Peyer's patch (tissue), 4 donors: ENCODE measurements around the gene CCK. TPM values are rescaled to one million over a fixed set of nuclear protein-coding genes. Genes with fewer than 3 reads are reported as not detected.

ENCODE experiments used
- DNase-seq, 3 donors: peaks; one replicate each; pipeline ENCODE4 v3.0.0-alpha.2; 2017 to 2019
- H3K27ac ChIP-seq, 4 donors: fragments of 200-600 bp; sonication (generic); one replicate each; pipeline ENCODE4 v1.5.1; 2016 to 2019
- H3K27me3 ChIP-seq, 2 donors: fragments of 200-600 bp; sonication (generic); one replicate each; pipeline ENCODE4 v1.5.1; 2019
- H3K36me3 ChIP-seq, 3 donors: fragments of 200-600 bp; sonication (generic); one replicate each; pipeline ENCODE4 v1.5.1; 2016 to 2019
- H3K4me1 ChIP-seq, 4 donors: fragments of 200-600 bp; sonication (generic); one replicate each; pipeline ENCODE4 v1.5.1; 2016 to 2019
- H3K4me3 ChIP-seq, 4 donors: fragments of 200-600 bp; sonication (generic); 1 replicate in 3 of 4; 2 replicates in 1 of 4; pipeline ENCODE4 v1.5.1; 2016 to 2019; ENCODE audit warnings: mild to moderate bottlenecking in 1 of 4
- H3K9me3 ChIP-seq, 4 donors: fragments of 200-600 bp; sonication (generic); one replicate each; pipeline ENCODE4 v1.5.1; 2016 to 2019; ENCODE audit warnings: mild to moderate bottlenecking in 1 of 4
- CTCF ChIP-seq, 6 experiments: fragments of 450-650 bp in 4 of 6; fragments of 200-600 bp in 2 of 6; sonication (generic) in 1 of 6; IDR thresholded peaks; one replicate each; pipeline ENCODE4 v1.5.1; 2017 to 2019; ENCODE audit warnings: antibody characterized with exemption in 6 of 6, mild to moderate bottlenecking in 3 of 6, moderate library complexity in 1 of 6
- POLR2A ChIP-seq, 2 donors: fragments of 450-650 bp; IDR thresholded peaks; one replicate each; pipeline ENCODE4 v1.5.1; 2017; ENCODE audit warnings: antibody characterized with exemption in 2 of 2, mild to moderate bottlenecking in 2 of 2, moderate library complexity in 2 of 2
- total RNA-seq, 4 donors: library from RNA; depleted of rRNA; stranded (reverse); fragments of >200 nt; gene quantifications; one replicate each; pipeline ENCODE4 v1.1.0, GENCODE V29; 2016

Gene CCK
- total RNA-seq, 4 donors from 2014 or later, result 3.5 TPM; not detected in 3

- peaks cover 0 to 4% (median 0%) of the 10 kb centered on the region in 4 donors for H3K9me3 ChIP-seq
- no peaks in the 10 kb centered on the region for H3K4me1 ChIP-seq
- TF ChIP-seq POLR2A (IDR thresholded peaks at IDR 0.05) (no peak), CTCF (IDR thresholded peaks at IDR 0.05) (no peak)
- no peaks in the 10 kb centered on the region for H3K27me3 ChIP-seq
- no peaks in the 10 kb centered on the region for H3K36me3 ChIP-seq
- DNase-seq, result no peak
- no peak overlapping the region for H3K4me3 ChIP-seq
- H3K27ac ChIP-seq, result no peak overlapping the region
Observed at GRCh38 chr3:42275217-42275616, 9.2 kb upstream of the CCK start.

DNA sequence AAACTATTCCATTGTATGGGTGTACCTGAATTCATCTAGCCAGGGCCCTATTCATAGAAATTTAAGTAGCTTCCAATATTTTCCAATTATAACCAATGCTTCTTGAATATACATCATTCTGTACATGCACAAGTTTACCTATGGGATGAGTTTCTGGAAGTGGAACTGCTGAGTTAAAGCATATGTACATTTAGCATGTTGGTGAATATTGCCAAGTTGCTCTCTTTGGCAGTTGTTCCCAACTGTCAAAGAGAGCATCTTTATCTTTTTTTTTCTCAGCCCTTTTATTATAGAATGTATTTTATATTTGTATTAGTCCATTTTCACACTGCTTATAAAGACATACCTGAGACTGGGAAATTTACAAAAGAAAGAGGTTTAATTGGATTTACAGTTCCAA is 8.3 kb upstream of the CCK start:
- TF ChIP-seq POLR2A (IDR thresholded peaks at IDR 0.05) (no peak), CTCF (IDR thresholded peaks at IDR 0.05) (no peak)
- DNase-seq, result no peak
- no peaks in the 10 kb centered on the region for H3K27me3 ChIP-seq

GRCh38 chr3:42273361-42273760 is 7.4 kb upstream of the CCK start:
- Histone ChIP-seq H3K9me3 (no peaks in the 10 kb centered on the region), H3K27me3 (no peaks in the 10 kb centered on the region), H3K4me3 (no peak overlapping the region), H3K27ac (no peak overlapping the region), H3K4me1 (no peaks in the 10 kb centered on the region), H3K36me3 (no peaks in the 10 kb centered on the region)
- TF ChIP-seq POLR2A (IDR thresholded peaks at IDR 0.05) (no peak), CTCF (IDR thresholded peaks at IDR 0.05) (no peak)
- no peak for DNase-seq

More for the DNA sequence above, 8.3 kb upstream of the CCK start:
- Histone ChIP-seq H3K27ac (no peak overlapping the region), H3K4me3 (no peak overlapping the region), H3K4me1 (no peaks in the 10 kb centered on the region), H3K36me3 (no peaks in the 10 kb centered on the region), H3K9me3 (no peaks in the 10 kb centered on the region)

DNA sequence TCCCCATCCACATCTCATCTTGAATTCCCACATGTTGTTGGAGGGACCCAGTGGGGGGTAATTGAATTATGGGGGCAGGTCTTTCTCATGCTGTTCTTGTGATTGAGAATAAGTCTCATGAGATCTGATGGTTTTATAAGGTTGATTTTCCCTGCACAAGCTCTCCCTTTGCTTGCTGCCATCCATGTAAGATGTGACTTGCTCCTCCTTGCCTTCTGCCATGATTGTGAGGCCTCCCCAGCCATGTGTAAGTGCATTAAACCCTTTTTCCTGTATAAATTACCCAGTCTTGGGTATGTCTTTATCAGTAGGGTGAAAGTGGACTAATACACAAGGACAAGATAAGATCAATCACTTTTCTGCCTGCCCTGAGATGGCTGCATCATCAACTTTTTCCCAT is 5.8 kb upstream of the CCK start:
- Histone ChIP-seq H3K4me1 (no peaks in the 10 kb centered on the region), H3K27me3 (no peaks in the 10 kb centered on the region), H3K4me3 (no peak overlapping the region), H3K27ac (no peak overlapping the region), H3K36me3 (no peaks in the 10 kb centered on the region), H3K9me3 (no peaks in the 10 kb centered on the region)
- no peak for DNase-seq
- TF ChIP-seq CTCF (IDR thresholded peaks at IDR 0.05), result no peak
- no peak for TF ChIP-seq POLR2A (IDR thresholded peaks at IDR 0.05)

GRCh38 chr3:42270561-42270960 is 4.6 kb upstream of the CCK start:
- H3K4me1 ChIP-seq, result no peaks in the 10 kb centered on the region
- no peak for DNase-seq
- no peaks in the 10 kb centered on the region for H3K36me3 ChIP-seq
- H3K9me3 ChIP-seq, result no peaks in the 10 kb centered on the region
- no peak overlapping the region for H3K4me3 ChIP-seq
- no peaks in the 10 kb centered on the region for H3K27me3 ChIP-seq
- no peak for TF ChIP-seq CTCF (IDR thresholded peaks at IDR 0.05)
- TF ChIP-seq POLR2A (IDR thresholded peaks at IDR 0.05), result no peak
- no peak overlapping the region for H3K27ac ChIP-seq

DNA sequence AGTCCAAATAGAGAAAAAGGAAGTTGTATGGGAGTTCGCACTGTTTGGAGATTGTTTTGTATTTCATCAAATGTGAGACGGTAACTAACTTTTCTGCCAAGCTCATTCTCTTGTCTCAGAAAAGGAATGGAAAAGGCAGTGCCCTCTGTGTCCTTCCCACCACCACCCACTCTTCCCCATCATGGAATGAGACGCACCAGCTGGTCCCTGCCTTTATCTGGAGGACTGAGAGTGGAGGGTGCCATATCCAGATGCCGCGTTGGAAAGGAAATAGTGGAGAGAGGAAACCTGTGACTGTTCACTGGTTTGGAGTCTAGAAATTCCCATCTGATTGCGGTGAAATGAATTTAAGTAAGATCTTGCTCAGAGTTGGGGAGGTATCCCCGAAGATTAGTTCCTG is 3.7 kb upstream of the CCK start:
- Histone ChIP-seq H3K4me3 (no peak overlapping the region), H3K27me3 (peaks cover 0 to 4% of the 10 kb centered on the region in 2 donors), H3K4me1 (peaks cover 0 to 2% (median 0%) of the 10 kb centered on the region in 4 donors), H3K27ac (no peak overlapping the region), H3K9me3 (no peaks in the 10 kb centered on the region), H3K36me3 (no peaks in the 10 kb centered on the region)
- TF ChIP-seq POLR2A (IDR thresholded peaks at IDR 0.05) (no peak), CTCF (IDR thresholded peaks at IDR 0.05) (no peak)
- no peak for DNase-seq
